ENCODE measurements around the gene TEPSIN.

Gene TEPSIN

DNA sequence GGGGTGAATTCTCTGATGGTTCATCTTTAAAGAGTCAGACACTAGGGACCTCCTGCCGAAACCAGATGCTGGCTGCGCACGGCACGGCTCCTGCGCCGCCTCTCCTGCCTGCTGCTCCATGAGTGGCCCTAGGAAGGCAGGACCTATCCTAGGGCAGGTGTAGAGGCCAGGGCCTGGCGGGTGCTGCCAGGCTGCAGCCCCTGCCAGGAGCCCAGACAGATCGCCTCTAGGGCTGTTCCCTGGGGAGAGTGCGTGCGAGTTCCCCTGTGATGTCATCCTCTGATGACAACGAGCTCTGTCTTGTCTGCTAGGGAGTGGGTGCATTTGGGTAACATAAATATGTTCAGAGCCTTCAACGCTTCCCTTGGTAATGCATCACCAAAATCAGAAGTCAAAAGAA is 32.4 kb upstream of the TEPSIN start:
- POLR2A ChIA-PET: interaction anchor here (0.6 kb wide), 1 partner anchor 365 kb away, joined by 3 read pairs; no protein-coding TSS in a partner anchor

DNA sequence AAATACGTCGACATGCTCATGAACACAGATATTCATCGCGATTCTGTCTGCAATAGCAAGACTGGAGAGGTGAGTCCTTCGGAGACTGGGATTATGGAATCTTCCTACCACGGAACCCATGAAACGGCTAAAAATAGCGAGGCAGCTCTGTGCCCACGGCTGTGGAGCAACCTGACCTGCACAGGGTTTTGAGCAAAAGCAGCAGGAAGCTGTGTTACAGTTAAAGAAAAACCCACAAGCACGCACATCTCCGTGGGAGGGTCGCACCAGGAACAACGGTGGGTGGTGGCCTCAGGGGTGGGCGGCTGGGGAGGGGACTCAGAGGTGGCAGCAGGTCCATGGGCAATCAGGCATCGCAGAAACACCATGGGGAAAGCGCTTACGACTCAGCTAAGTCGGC is 31.4 kb upstream of the TEPSIN start:
- Histone ChIP-seq H3K9me3 (ENCODE audit: control extremely low read depth in 1 of 5, control insufficient read depth in 4 of 5, insufficient read depth in 2 of 5, low read depth in 1 of 5, low read length in 4 of 5) (no peaks in the 10 kb centered on the region), H3K27me3 (replicated peaks in 2 of 5; ENCODE audit: control insufficient read depth in 4 of 5, insufficient read depth in 5 of 5, low read length in 4 of 5) (no peaks in the 10 kb centered on the region), H3K4me1 (ENCODE audit: control extremely low read depth in 1 of 4, control insufficient read depth in 4 of 4, insufficient read depth in 4 of 4, low read length in 3 of 4) (peaks cover 3 to 17% (median 12%) of the 10 kb centered on the region in 4 experiments), H3K36me3 (ENCODE audit: control insufficient read depth in 4 of 4, insufficient read depth in 4 of 4, low read length in 3 of 4) (peaks cover 18 to 73% (median 41%) of the 10 kb centered on the region in 4 experiments), H3K27ac (ENCODE audit: insufficient read depth in 1 of 2, low read depth in 1 of 2, low read length in 2 of 2, poor library complexity in 1 of 2, severe bottlenecking in 2 of 2) (no peak overlapping the region), H3K4me3 (ENCODE audit: control insufficient read depth in 1 of 7, extremely low read depth in 1 of 7, insufficient read depth in 4 of 7, low read depth in 2 of 7, low read length in 6 of 7) (no peak overlapping the region)
- ChIA-PET CTCF (interaction anchor here (1.1 to 1.7 kb wide), 3 partner anchors 12 to 22 kb away, joined by 3 to 5 read pairs (median 4); no protein-coding TSS in a partner anchor), POLR2A (no interaction called here)
- WGBS (ENCODE audit: insufficient coverage): 96% methylated on average over 18 of the region's 18 CpGs
- DNase-seq: no peak

More for the DNA sequence above, 32.4 kb upstream of the TEPSIN start:
- 98% methylated on average over 10 of the region's 12 CpGs for WGBS (ENCODE audit: insufficient coverage)
- no peaks in the 10 kb centered on the region for H3K9me3 ChIP-seq (ENCODE audit: control extremely low read depth in 1 of 5, control insufficient read depth in 4 of 5, insufficient read depth in 2 of 5, low read depth in 1 of 5, low read length in 4 of 5)
- H3K4me1 ChIP-seq (ENCODE audit: control extremely low read depth in 1 of 4, control insufficient read depth in 4 of 4, insufficient read depth in 4 of 4, low read length in 3 of 4): peaks cover 3 to 17% (median 12%) of the 10 kb centered on the region in 4 experiments
- DNase-seq: no peak
- H3K27me3 ChIP-seq (replicated peaks in 2 of 5; ENCODE audit: control insufficient read depth in 4 of 5, insufficient read depth in 5 of 5, low read length in 4 of 5): no peaks in the 10 kb centered on the region
- peaks cover 13 to 71% (median 42%) of the 10 kb centered on the region in 4 experiments for H3K36me3 ChIP-seq (ENCODE audit: control insufficient read depth in 4 of 4, insufficient read depth in 4 of 4, low read length in 3 of 4)
- H3K27ac ChIP-seq (ENCODE audit: insufficient read depth in 1 of 2, low read depth in 1 of 2, low read length in 2 of 2, poor library complexity in 1 of 2, severe bottlenecking in 2 of 2): no peak overlapping the region
- CTCF ChIA-PET: interaction anchor here (0.7 to 1.6 kb wide), 2 partner anchors 18 to 21 kb away, joined by 3 to 5 read pairs; no protein-coding TSS in a partner anchor
- H3K4me3 ChIP-seq (ENCODE audit: control insufficient read depth in 1 of 7, extremely low read depth in 1 of 7, insufficient read depth in 4 of 7, low read depth in 2 of 7, low read length in 6 of 7): no peak overlapping the region

DNA sequence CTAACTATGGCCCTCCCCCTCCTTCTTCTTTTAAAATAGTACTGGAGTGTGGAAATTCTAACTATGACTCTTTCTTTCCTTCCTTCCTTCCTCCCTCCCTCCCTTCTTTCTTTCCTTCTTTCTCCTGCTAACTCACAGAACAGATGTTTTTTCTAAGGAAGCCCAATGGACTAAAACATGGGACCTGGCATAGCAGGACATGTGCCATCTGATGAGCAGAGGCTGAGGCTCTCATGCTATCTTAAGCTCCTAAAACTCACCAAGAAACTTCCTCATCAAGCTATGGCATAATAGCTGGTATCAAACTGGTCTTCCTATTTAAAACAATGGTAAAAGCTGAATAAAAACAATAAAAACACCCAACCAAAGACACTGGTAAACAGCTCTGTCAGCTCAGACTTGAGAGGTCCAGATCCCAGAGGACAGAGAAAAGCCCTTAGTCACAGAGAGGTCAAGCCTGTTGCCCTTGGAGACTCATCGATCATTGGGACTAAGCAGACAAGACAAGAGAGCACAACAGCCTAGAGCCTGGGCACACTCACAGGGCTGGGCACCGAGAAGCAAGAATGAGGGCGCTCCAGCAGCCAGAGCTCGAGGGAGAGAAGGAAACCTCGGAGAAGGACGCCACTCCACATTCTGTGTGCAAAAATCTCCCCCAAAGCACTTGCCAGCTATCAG is 28.7 kb upstream of the TEPSIN start:
- no peak overlapping the region for H3K27ac ChIP-seq (ENCODE audit: insufficient read depth in 1 of 2, low read depth in 1 of 2, low read length in 2 of 2, poor library complexity in 1 of 2, severe bottlenecking in 2 of 2)
- H3K27me3 ChIP-seq (replicated peaks in 2 of 5; ENCODE audit: control insufficient read depth in 4 of 5, insufficient read depth in 5 of 5, low read length in 4 of 5): no peaks in the 10 kb centered on the region
- H3K9me3 ChIP-seq (ENCODE audit: control extremely low read depth in 1 of 5, control insufficient read depth in 4 of 5, insufficient read depth in 2 of 5, low read depth in 1 of 5, low read length in 4 of 5): no peaks in the 10 kb centered on the region
- H3K4me3 ChIP-seq (ENCODE audit: control insufficient read depth in 1 of 7, extremely low read depth in 1 of 7, insufficient read depth in 4 of 7, low read depth in 2 of 7, low read length in 6 of 7): no peak overlapping the region
- ChIA-PET POLR2A (no interaction called here), CTCF (interaction anchor here (0.6 to 0.7 kb wide), 2 partner anchors 10 to 217 kb away, joined by 3 read pairs; no protein-coding TSS in a partner anchor)
- DNase-seq: no peak
- 90% methylated on average over 3 of the region's 6 CpGs for WGBS (ENCODE audit: insufficient coverage)
- peaks cover 20 to 70% (median 48%) of the 10 kb centered on the region in 4 experiments for H3K36me3 ChIP-seq (ENCODE audit: control insufficient read depth in 4 of 4, insufficient read depth in 4 of 4, low read length in 3 of 4)
- H3K4me1 ChIP-seq (ENCODE audit: control extremely low read depth in 1 of 4, control insufficient read depth in 4 of 4, insufficient read depth in 4 of 4, low read length in 3 of 4): peaks cover under 1 to 8% (median 3%) of the 10 kb centered on the region in 4 experiments

- Histone ChIP-seq H3K27me3 (replicated peaks in 2 of 5; ENCODE audit: control insufficient read depth in 4 of 5, insufficient read depth in 5 of 5, low read length in 4 of 5) (no peaks in the 10 kb centered on the region), H3K4me1 (ENCODE audit: control extremely low read depth in 1 of 4, control insufficient read depth in 4 of 4, insufficient read depth in 4 of 4, low read length in 3 of 4) (no peaks in the 10 kb centered on the region), H3K9me3 (ENCODE audit: control extremely low read depth in 1 of 5, control insufficient read depth in 4 of 5, insufficient read depth in 2 of 5, low read depth in 1 of 5, low read length in 4 of 5) (no peaks in the 10 kb centered on the region), H3K27ac (ENCODE audit: insufficient read depth in 1 of 2, low read depth in 1 of 2, low read length in 2 of 2, poor library complexity in 1 of 2, severe bottlenecking in 2 of 2) (no peak overlapping the region), H3K36me3 (ENCODE audit: control insufficient read depth in 4 of 4, insufficient read depth in 4 of 4, low read length in 3 of 4) (peaks cover 20 to 78% (median 59%) of the 10 kb centered on the region in 4 experiments), H3K4me3 (ENCODE audit: control insufficient read depth in 1 of 7, extremely low read depth in 1 of 7, insufficient read depth in 4 of 7, low read depth in 2 of 7, low read length in 6 of 7) (no peak overlapping the region)
- CTCF ChIA-PET: no interaction called here
- no peak for DNase-seq
- WGBS (ENCODE audit: insufficient coverage): 97% methylated on average over 22 of the region's 22 CpGs
- POLR2A ChIA-PET: no interaction called here
Observed at GRCh38 chr17:81265576-81265975, 26.7 kb upstream of the TEPSIN start.

- Histone ChIP-seq H3K4me1 (ENCODE audit: control extremely low read depth in 1 of 4, control insufficient read depth in 4 of 4, insufficient read depth in 4 of 4, low read length in 3 of 4) (no peaks in the 10 kb centered on the region), H3K9me3 (ENCODE audit: control extremely low read depth in 1 of 5, control insufficient read depth in 4 of 5, insufficient read depth in 2 of 5, low read depth in 1 of 5, low read length in 4 of 5) (no peaks in the 10 kb centered on the region), H3K36me3 (ENCODE audit: control insufficient read depth in 4 of 4, insufficient read depth in 4 of 4, low read length in 3 of 4) (peaks cover 16 to 79% (median 60%) of the 10 kb centered on the region in 4 experiments), H3K27ac (ENCODE audit: insufficient read depth in 1 of 2, low read depth in 1 of 2, low read length in 2 of 2, poor library complexity in 1 of 2, severe bottlenecking in 2 of 2) (no peak overlapping the region), H3K4me3 (ENCODE audit: control insufficient read depth in 1 of 7, extremely low read depth in 1 of 7, insufficient read depth in 4 of 7, low read depth in 2 of 7, low read length in 6 of 7) (no peak overlapping the region), H3K27me3 (replicated peaks in 2 of 5; ENCODE audit: control insufficient read depth in 4 of 5, insufficient read depth in 5 of 5, low read length in 4 of 5) (no peaks in the 10 kb centered on the region)
- POLR2A ChIA-PET: no interaction called here
- WGBS (ENCODE audit: insufficient coverage): 97% methylated on average over 12 of the region's 12 CpGs
- CTCF ChIA-PET: interaction anchor here (1.0 to 1.1 kb wide), 2 partner anchors 26 to 336 kb away, joined by 3 read pairs; no protein-coding TSS in a partner anchor
- no peak for DNase-seq
Observed at GRCh38 chr17:81264640-81265039, 25.8 kb upstream of the TEPSIN start.

DNA sequence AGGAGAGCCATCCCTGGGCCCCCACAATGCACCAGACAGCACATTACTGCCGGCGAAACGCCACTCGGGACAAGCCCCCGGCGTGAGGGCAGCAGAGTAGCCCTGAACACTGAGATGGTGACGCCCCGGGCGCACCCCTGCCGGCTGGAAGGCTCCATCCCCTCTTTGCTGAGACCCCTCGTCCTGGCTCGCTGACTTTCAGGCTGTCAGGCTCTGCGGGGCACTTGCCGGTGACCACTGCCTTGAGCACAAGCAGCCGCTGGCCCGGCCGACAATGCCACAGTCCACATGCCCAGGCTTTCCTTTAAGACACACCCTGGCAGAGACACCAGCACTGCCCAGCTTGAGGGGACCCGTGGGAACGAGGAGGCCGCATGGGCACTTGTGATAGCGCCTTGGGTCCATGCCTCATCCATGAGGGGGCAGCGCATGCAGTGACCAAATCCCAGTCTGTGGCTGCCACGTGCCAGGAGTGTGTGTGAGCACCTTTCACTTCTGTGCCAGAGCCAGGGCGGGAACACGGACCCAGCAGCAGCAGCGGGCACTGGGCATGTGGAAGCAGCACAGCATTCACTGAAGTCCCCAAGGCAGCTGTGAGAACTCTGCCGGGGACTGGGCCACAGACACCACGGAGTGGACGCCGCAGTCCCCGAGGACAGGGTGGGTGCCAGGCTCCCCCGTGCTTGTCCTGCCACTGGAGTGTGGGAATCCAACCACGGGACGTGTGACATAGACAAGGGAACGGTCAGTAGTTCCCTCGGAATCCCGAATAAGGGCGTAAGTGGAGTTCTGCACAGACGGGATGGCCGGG is 24.7 kb upstream of the TEPSIN start:
- DNase-seq: no peak
- no peaks in the 10 kb centered on the region for H3K4me1 ChIP-seq (ENCODE audit: control extremely low read depth in 1 of 4, control insufficient read depth in 4 of 4, insufficient read depth in 4 of 4, low read length in 3 of 4)
- H3K4me3 ChIP-seq (ENCODE audit: control insufficient read depth in 1 of 7, extremely low read depth in 1 of 7, insufficient read depth in 4 of 7, low read depth in 2 of 7, low read length in 6 of 7): no peak overlapping the region
- H3K9me3 ChIP-seq (ENCODE audit: control extremely low read depth in 1 of 5, control insufficient read depth in 4 of 5, insufficient read depth in 2 of 5, low read depth in 1 of 5, low read length in 4 of 5): no peaks in the 10 kb centered on the region
- peaks cover 8 to 84% (median 62%) of the 10 kb centered on the region in 4 experiments for H3K36me3 ChIP-seq (ENCODE audit: control insufficient read depth in 4 of 4, insufficient read depth in 4 of 4, low read length in 3 of 4)
- no peaks in the 10 kb centered on the region for H3K27me3 ChIP-seq (replicated peaks in 2 of 5; ENCODE audit: control insufficient read depth in 4 of 5, insufficient read depth in 5 of 5, low read length in 4 of 5)
- ChIA-PET POLR2A (no interaction called here), CTCF (interaction anchor here (1.0 to 1.1 kb wide), 3 partner anchors 27 to 337 kb away, joined by 3 read pairs; no protein-coding TSS in a partner anchor)
- H3K27ac ChIP-seq (ENCODE audit: insufficient read depth in 1 of 2, low read depth in 1 of 2, low read length in 2 of 2, poor library complexity in 1 of 2, severe bottlenecking in 2 of 2): no peak overlapping the region
- WGBS (ENCODE audit: insufficient coverage): 96% methylated on average over 32 of the region's 40 CpGs
